Stimulated activated memory B cell treated with anti-CD40 and anti-IgM and Interleukin-4, amounts not matched to agents 10 μg/mL and 1 μg/mL and 100 μg/mL, for 72 hours (primary cell): ENCODE data around the gene CSNK2B.

Source experiments
- ATAC-seq: fragments of 150-1000 bp; cut with Tn5 transposase; 2 replicates; pipeline ENCODE4 v1.10.0; 2021
- H3K27ac Mint-ChIP-seq: one replicate; pipeline ENCODE4 v1.8.0; 2022; ENCODE audit warnings: mild to moderate bottlenecking, mixed read lengths
- H3K27me3 Mint-ChIP-seq: one replicate; pipeline ENCODE4 v1.8.0; 2022; ENCODE audit warnings: mixed read lengths
- H3K36me3 Mint-ChIP-seq: one replicate; pipeline ENCODE4 v1.8.0; 2022; ENCODE audit warnings: mixed read lengths
- H3K4me1 Mint-ChIP-seq: one replicate; pipeline ENCODE4 v1.8.0; 2022; ENCODE audit warnings: mixed read lengths
- H3K4me3 Mint-ChIP-seq: one replicate; pipeline ENCODE4 v1.8.0; 2022; ENCODE audit warnings: mild to moderate bottlenecking, moderate library complexity, mixed read lengths
- H3K9me3 Mint-ChIP-seq: one replicate; pipeline ENCODE4 v1.8.0; 2022; ENCODE audit warnings: mixed read lengths

The CSNK2B gene

GRCh38 chr6:31631681-31632278, 34.1 kb upstream of the CSNK2B start:
- Mint-ChIP-seq H3K27ac (peak overlapping the region; percentile 25), H3K4me1 (peaks cover 6% of the 10 kb centered on the region), H3K27me3 (no peaks in the 10 kb centered on the region), H3K36me3 (peaks cover 92% of the 10 kb centered on the region), H3K9me3 (no peaks in the 10 kb centered on the region), H3K4me3 (no peak overlapping the region)
- no peak for ATAC-seq

- H3K9me3 Mint-ChIP-seq: no peaks in the 10 kb centered on the region
- H3K4me3 Mint-ChIP-seq: no peak overlapping the region
- peaks cover 92% of the 10 kb centered on the region for H3K36me3 Mint-ChIP-seq
- H3K27me3 Mint-ChIP-seq: no peaks in the 10 kb centered on the region
- no peak overlapping the region for H3K27ac Mint-ChIP-seq
- no peak for ATAC-seq
- peaks cover 5% of the 10 kb centered on the region for H3K4me1 Mint-ChIP-seq
Observed at GRCh38 chr6:31632279-31632946, 33.5 kb upstream of the CSNK2B start.

- Mint-ChIP-seq H3K9me3 (no peaks in the 10 kb centered on the region), H3K4me3 (no peak overlapping the region), H3K27me3 (no peaks in the 10 kb centered on the region), H3K4me1 (no peaks in the 10 kb centered on the region), H3K36me3 (peaks cover 83% of the 10 kb centered on the region), H3K27ac (no peak overlapping the region)
- ATAC-seq: no peak
Observed at GRCh38 chr6:31633447-31633846, 32.4 kb upstream of the CSNK2B start.

GRCh38 chr6:31634131-31634530, 31.7 kb upstream of the CSNK2B start:
- Mint-ChIP-seq H3K9me3 (no peaks in the 10 kb centered on the region), H3K4me1 (no peaks in the 10 kb centered on the region), H3K27ac (peak overlapping the region; percentile 23), H3K36me3 (peaks cover 86% of the 10 kb centered on the region), H3K4me3 (no peak overlapping the region), H3K27me3 (no peaks in the 10 kb centered on the region)
- ATAC-seq: no peak

GRCh38 chr6:31634969-31635575, 30.8 kb upstream of the CSNK2B start:
- no peaks in the 10 kb centered on the region for H3K9me3 Mint-ChIP-seq
- H3K27me3 Mint-ChIP-seq: no peaks in the 10 kb centered on the region
- H3K4me3 Mint-ChIP-seq: no peak overlapping the region
- ATAC-seq: no peak
- H3K36me3 Mint-ChIP-seq: peaks cover 77% of the 10 kb centered on the region
- H3K27ac Mint-ChIP-seq: no peak overlapping the region
- H3K4me1 Mint-ChIP-seq: no peaks in the 10 kb centered on the region

- Mint-ChIP-seq H3K27me3 (no peaks in the 10 kb centered on the region), H3K36me3 (peaks cover 73% of the 10 kb centered on the region), H3K4me1 (no peaks in the 10 kb centered on the region), H3K4me3 (no peak overlapping the region), H3K9me3 (no peaks in the 10 kb centered on the region), H3K27ac (no peak overlapping the region)
- no peak for ATAC-seq
Observed at GRCh38 chr6:31636698-31637596, 28.9 kb upstream of the CSNK2B start.

GRCh38 chr6:31639043-31639442, 26.8 kb upstream of the CSNK2B start:
- Mint-ChIP-seq H3K9me3 (no peaks in the 10 kb centered on the region), H3K36me3 (peaks cover 61% of the 10 kb centered on the region), H3K4me1 (no peaks in the 10 kb centered on the region), H3K27me3 (no peaks in the 10 kb centered on the region), H3K4me3 (no peak overlapping the region), H3K27ac (no peak overlapping the region)
- ATAC-seq: no peak

- H3K36me3 Mint-ChIP-seq: peaks cover 58% of the 10 kb centered on the region
- no peaks in the 10 kb centered on the region for H3K27me3 Mint-ChIP-seq
- ATAC-seq: no peak
- H3K4me3 Mint-ChIP-seq: no peak overlapping the region
- H3K27ac Mint-ChIP-seq: no peak overlapping the region
- no peaks in the 10 kb centered on the region for H3K9me3 Mint-ChIP-seq
- no peaks in the 10 kb centered on the region for H3K4me1 Mint-ChIP-seq
Observed at GRCh38 chr6:31639449-31639861, 26.4 kb upstream of the CSNK2B start.

- no peaks in the 10 kb centered on the region for H3K9me3 Mint-ChIP-seq
- no peak overlapping the region for H3K27ac Mint-ChIP-seq
- ATAC-seq: no peak
- no peak overlapping the region for H3K4me3 Mint-ChIP-seq
- no peaks in the 10 kb centered on the region for H3K27me3 Mint-ChIP-seq
- peaks cover 58% of the 10 kb centered on the region for H3K36me3 Mint-ChIP-seq
- H3K4me1 Mint-ChIP-seq: peaks cover 5% of the 10 kb centered on the region
Observed at GRCh38 chr6:31640612-31641011, 25.3 kb upstream of the CSNK2B start.

- no peak for ATAC-seq
- H3K36me3 Mint-ChIP-seq: peaks cover 54% of the 10 kb centered on the region
- H3K4me3 Mint-ChIP-seq: no peak overlapping the region
- H3K27ac Mint-ChIP-seq: no peak overlapping the region
- H3K9me3 Mint-ChIP-seq: no peaks in the 10 kb centered on the region
- peaks cover 5% of the 10 kb centered on the region for H3K4me1 Mint-ChIP-seq
- H3K27me3 Mint-ChIP-seq: no peaks in the 10 kb centered on the region
Observed at GRCh38 chr6:31641370-31641769, 24.5 kb upstream of the CSNK2B start.

GRCh38 chr6:31642798-31643570, 22.9 kb upstream of the CSNK2B start:
- Mint-ChIP-seq H3K4me3 (no peak overlapping the region), H3K4me1 (peaks cover 5% of the 10 kb centered on the region), H3K9me3 (no peaks in the 10 kb centered on the region), H3K27ac (no peak overlapping the region), H3K36me3 (peaks cover 54% of the 10 kb centered on the region), H3K27me3 (no peaks in the 10 kb centered on the region)
- ATAC-seq: no peak

GRCh38 chr6:31643818-31644454, 21.9 kb upstream of the CSNK2B start:
- Mint-ChIP-seq H3K27ac (no peak overlapping the region), H3K9me3 (no peaks in the 10 kb centered on the region), H3K4me3 (no peak overlapping the region), H3K27me3 (no peaks in the 10 kb centered on the region), H3K36me3 (peaks cover 51% of the 10 kb centered on the region), H3K4me1 (peaks cover 7% of the 10 kb centered on the region)
- no peak for ATAC-seq

- Mint-ChIP-seq H3K27me3 (no peaks in the 10 kb centered on the region), H3K4me3 (no peak overlapping the region), H3K4me1 (peaks cover 21% of the 10 kb centered on the region), H3K27ac (peak overlapping the region; percentile 64), H3K36me3 (peaks cover 63% of the 10 kb centered on the region), H3K9me3 (no peaks in the 10 kb centered on the region)
- ATAC-seq: no peak
Observed at GRCh38 chr6:31645325-31645724, 20.6 kb upstream of the CSNK2B start.

GRCh38 chr6:31651602-31652191, 14.2 kb upstream of the CSNK2B start:
- peak; percentile 60 for ATAC-seq
- H3K27me3 Mint-ChIP-seq: no peaks in the 10 kb centered on the region
- H3K4me1 Mint-ChIP-seq: peaks cover 52% of the 10 kb centered on the region
- no peaks in the 10 kb centered on the region for H3K9me3 Mint-ChIP-seq
- H3K27ac Mint-ChIP-seq: peak overlapping the region; percentile 91
- H3K4me3 Mint-ChIP-seq: peak overlapping the region; percentile 87
- peaks cover 46% of the 10 kb centered on the region for H3K36me3 Mint-ChIP-seq
